HG02943 (cell line): Measurements from ENCODE around the gene HNMT.
"Not testable (repeated sequence)": the region's sequence is repeated elsewhere in the genome, so short reads cannot be mapped to it uniquely, and the experiment has no call there.

Experiments used
- ATAC-seq: cut with Tn5 transposase; IDR thresholded peaks from one replicate; pipeline ENCODE4 v1.9.1; 2021; ENCODE audit warnings: mild to moderate bottlenecking, low read depth, moderate library complexity; ENCODE audit not compliant: unreplicated experiment

The HNMT gene

GRCh38 chr2:138037090-138037489 lies 72.8 kb downstream of the HNMT start:
- ATAC-seq, result no peak

- ATAC-seq, result no peak
Observed at GRCh38 chr2:138040616-138041015, 76.3 kb downstream of the HNMT start.

- no peak for ATAC-seq
Observed at GRCh38 chr2:138042311-138042710, 78.0 kb downstream of the HNMT start.

- not testable (repeated sequence) for ATAC-seq
Observed at GRCh38 chr2:138043588-138043987, 79.3 kb downstream of the HNMT start.

GRCh38 chr2:138058427-138058826 lies 94.2 kb downstream of the HNMT start:
- no peak for ATAC-seq

GRCh38 chr2:138059487-138060300 lies 95.4 kb downstream of the HNMT start:
- no peak for ATAC-seq

GRCh38 chr2:138060301-138060635 lies 96.0 kb downstream of the HNMT start:
- no peak for ATAC-seq

GRCh38 chr2:138061961-138062360 lies 97.7 kb downstream of the HNMT start:
- no peak for ATAC-seq

GRCh38 chr2:138063181-138063580 lies 98.9 kb downstream of the HNMT start:
- ATAC-seq, result no peak
